DMS153 treated with DMSO at 0.1 percent for 48 hours (cell line): ENCODE measurements around the gene LRSAM1.

Source experiments
- DNase-seq: peaks from one replicate; lab custom pipeline; 2025; ENCODE audit not compliant: unreplicated experiment; lab: John Stamatoyannopoulos, UW

The LRSAM1 gene

GRCh38 chr9:127548352-127548881, 97.1 kb downstream of the LRSAM1 start:
- DNase-seq, result no peak

- DNase-seq, result no peak
These were observed 97.9 kb downstream of the LRSAM1 start for GRCh38 chr9:127549218-127549617.

- DNase-seq, result no peak
These were observed 98.4 kb downstream of the LRSAM1 start for GRCh38 chr9:127549751-127550150.

GRCh38 chr9:127550282-127550681, 99.0 kb downstream of the LRSAM1 start:
- no peak for DNase-seq

GRCh38 chr9:127550751-127551150, 99.4 kb downstream of the LRSAM1 start:
- no peak for DNase-seq
